ENCODE data around the gene NAALADL2.
"Not testable (repeated sequence)": the region's sequence is repeated elsewhere in the genome, so short reads cannot be mapped to it uniquely, and the experiment has no call there.

The NAALADL2 gene

DNA sequence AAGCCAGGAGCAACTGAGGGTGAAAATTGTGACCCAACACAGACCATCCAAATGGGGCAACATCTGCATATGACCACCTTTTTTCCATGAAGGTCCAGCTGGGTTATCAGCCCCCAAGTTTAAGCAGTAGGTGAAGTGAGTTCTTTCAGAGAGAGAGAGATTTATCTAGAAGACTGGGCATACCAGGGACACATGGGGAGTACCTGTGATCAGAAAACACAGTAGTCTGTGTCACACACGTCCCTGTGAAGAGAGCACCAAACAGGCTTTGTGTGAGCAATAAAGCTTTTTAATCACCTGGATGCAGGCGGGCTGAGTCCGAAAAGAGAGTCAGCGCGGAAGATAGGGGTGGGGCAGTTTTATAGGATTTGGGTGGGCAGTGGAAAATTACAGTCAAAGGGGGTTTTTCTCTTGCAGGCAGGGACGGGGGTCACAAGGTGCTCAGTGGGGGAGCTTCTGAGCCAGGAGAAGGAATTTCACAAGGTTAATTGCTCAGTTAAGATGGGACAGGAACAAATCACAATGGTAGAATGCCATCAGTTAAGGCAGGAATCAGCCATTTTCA, 966.0 kb downstream of the NAALADL2 start:
- not testable (repeated sequence) for DNase-seq

DNA sequence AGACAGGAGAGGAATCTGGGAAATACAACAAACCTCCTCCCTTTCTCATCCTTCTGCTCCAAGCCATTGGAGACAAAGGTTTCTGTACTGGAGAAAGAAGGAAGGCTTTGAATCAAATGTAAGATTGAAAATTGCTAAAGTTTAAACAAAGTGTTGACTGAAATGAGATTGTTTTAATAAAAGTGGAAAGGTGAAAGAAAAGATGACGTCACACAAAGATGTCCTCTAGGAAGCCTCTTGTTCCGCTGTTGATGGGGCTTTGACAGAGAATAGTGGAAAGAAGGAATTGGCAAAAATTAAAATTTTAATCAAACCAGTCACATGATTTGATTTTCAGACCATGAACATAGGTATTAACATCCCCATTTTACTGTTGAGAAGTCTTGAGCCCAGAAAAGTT, 967.6 kb downstream of the NAALADL2 start:
- DNase-seq, result no peak

DNA sequence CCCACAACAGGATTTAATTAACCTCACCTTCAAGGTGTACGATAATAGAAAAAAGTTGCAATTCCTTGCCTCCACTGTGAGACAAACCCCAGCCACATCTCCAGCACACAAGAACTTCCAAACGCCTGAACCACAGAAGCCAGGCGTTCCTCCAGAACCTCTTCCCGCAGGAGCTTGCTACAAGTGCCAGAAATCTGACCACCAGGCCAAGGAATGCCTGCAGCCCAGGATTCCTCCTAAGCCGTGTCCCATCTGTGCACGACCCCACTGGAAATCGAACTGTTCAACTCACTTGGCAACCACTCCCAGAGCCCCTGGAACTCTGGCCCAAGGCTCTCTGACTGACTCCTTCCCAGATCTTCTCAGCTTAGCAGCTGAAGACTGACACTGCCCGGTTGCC, 970.7 kb downstream of the NAALADL2 start:
- not testable (repeated sequence) for DNase-seq

DNA sequence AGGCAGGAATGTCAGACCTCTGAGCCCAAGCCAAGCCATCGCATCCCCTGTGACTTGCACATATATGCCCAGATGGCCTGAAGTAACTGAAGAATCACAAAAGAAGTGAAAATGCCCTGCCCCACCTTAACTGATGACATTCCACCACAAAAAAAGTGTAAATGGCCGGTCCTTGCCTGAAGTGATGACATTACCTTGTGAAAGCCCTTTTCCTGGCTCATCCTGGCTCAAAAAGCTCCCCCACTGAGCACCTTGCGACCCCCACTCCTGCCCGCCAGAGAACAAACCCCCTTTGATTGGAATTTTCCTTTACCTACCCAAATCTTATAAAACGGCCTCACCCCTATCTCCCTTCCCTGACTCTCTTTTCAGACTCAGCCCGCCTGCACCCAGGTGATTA, 976.6 kb downstream of the NAALADL2 start:
- DNase-seq, result not testable (repeated sequence)

DNA sequence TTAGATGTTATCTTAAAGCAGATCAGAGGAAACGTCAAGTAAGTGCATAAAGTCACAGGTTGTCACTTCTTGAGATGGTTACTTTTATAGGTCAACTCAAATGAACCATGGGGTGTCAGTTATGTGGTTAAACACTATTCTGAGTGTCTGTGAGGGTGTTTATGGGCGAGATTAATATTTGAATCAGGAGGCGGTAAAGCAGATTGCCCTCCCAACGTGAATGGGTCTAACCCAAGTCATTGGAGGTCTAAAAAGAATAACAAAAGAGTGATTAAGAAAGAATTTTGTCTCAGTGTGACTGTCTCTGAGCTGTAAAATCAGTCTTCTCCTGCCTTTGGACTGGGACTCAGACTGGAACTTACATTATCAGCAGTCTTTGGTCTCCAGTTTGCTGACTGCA, 977.5 kb downstream of the NAALADL2 start:
- no peak for DNase-seq

DNA sequence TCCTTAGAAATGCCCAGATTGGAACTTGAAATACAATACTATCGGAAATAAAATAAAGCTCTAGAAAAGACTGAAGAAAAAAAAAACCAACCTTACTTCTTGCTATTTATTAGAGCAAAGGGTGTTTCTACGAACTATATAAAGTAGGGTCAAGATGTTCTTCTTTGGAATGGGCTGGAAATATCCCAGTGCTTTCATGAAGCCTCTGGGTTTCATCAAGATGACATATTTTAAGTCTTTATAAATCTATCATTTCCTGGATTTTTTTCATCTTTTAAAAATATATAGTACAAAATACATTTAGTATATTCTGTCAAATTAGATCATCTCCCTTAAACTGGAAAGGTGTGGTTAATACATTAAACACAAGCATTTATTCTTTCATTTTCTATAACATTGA, 978.8 kb downstream of the NAALADL2 start:
- no peak for DNase-seq

DNA sequence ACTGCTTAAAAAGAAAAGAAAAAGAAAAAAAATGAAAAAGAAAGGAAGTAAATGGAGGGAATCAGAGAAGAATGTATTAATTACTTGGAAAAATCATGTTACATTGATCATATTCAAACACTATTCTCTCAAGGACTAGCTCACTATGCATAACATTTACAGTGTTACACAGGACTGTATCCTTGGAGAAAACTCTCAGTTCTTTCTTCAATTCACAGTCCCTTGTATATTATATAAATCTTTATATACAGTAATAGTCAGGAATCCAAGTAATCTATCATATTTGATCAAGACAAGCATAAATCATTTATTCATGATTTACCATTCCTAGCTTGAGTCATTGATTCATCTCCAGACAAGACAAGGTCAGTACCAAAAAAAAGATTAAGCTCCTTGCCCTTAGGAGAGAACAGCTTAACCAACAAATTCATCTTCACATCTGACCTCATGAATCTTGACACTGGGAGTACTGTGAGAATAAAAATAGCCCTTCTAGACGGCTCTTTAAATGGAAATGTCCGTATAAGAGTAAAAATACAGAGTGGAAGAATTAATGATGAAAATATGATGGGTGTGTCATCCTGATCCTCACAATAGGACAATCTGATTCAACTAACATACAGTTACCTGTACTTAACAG, 980.4 kb downstream of the NAALADL2 start:
- no peak for DNase-seq

DNA sequence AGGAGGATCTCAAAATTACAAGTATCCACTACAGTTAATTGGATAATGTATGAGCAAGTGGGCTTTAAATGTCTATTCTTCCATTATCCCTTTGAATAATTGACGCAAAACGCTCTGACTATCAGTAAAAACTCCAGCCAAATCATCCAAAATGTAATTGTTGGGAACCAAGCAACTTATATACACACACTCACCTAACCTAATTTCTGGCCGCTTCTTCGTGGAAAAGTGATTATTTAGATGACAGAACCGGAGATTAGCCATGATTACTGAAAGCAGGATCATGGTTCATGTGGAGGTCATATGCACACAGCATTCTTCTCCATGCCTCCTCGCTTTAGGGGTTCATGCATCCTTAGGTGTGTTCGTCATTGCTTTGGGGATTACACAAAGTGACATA, 992.4 kb downstream of the NAALADL2 start:
- DNase-seq, result no peak

DNA sequence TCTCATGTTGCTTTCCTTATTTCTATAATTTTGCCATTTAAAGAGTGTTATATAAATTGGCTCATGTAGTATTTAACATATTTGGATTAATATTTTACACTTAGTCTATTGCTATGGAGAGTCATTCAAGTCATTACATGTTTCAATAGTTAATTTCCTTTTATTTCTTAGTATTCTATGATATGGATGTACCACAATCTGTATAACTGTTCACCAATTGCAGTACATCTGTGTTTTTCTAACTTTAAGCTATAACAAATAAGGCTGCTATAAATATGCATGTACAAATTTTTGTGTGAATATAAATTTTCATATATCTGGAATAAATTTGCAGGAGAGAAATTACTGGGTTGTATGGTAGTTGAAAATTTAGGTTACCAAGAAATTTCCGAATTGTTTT, 993.4 kb downstream of the NAALADL2 start:
- DNase-seq, result no peak

DNA sequence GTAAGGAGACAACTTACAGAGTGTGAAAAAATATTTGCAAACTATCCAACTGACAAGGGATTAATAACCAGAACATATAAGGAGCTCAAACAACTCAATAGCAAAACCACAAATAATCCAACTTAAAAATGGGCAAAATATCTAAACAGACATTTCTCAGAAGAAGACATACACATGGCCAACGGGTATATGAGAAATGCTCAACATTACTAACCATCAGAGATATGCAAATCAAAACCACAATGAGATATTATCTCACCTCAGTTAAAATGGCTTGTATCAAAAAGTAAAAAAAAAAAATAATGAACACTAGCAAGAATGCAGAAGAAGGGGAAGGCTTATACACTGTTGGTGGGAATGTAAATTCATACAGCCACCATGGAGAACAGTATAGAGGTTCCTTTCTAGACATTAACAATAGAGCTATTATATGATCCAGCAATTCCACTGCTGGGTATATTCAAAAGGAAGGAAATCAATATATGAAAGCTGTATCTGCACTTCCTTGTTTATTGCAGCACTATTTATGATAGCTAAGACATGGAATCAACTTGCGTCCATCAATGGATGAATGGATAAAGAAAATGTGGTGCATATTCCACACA, 998.6 kb downstream of the NAALADL2 start:
- DNase-seq, result no peak
